Activated naive CD8-positive, alpha-beta T cell treated with anti-CD3 and anti-CD28 coated beads, Interleukin-2, amount 50 U/mL, for 24 hours (primary cell): ENCODE measurements around the gene ACTG2.
"Not testable (repeated sequence)": the region's sequence is repeated elsewhere in the genome, so short reads cannot be mapped to it uniquely, and the experiment has no call there.

Experiments
- ATAC-seq: fragments of 150-1000 bp; cut with Tn5 transposase; one replicate; pipeline ENCODE4 v1.10.0; 2021
- DNase-seq: peaks from one replicate; pipeline ENCODE4 v3.0.0; 2021
- H3K27ac Mint-ChIP-seq: one replicate; pipeline ENCODE4 v1.8.0; 2021; ENCODE audit warnings: mild to moderate bottlenecking, mixed read lengths
- H3K27me3 Mint-ChIP-seq: one replicate; pipeline ENCODE4 v1.8.0; 2021; ENCODE audit warnings: mixed read lengths
- H3K36me3 Mint-ChIP-seq: one replicate; pipeline ENCODE4 v1.8.0; 2021; ENCODE audit warnings: low read depth, mixed read lengths
- H3K4me1 Mint-ChIP-seq: one replicate; pipeline ENCODE4 v1.8.0; 2021; ENCODE audit warnings: mixed read lengths
- H3K4me3 Mint-ChIP-seq: one replicate; pipeline ENCODE4 v1.8.0; 2021; ENCODE audit warnings: mild to moderate bottlenecking, moderate library complexity, mixed read lengths
- H3K9me3 Mint-ChIP-seq: one replicate; pipeline ENCODE4 v1.8.0; 2021; ENCODE audit warnings: mixed read lengths

The ACTG2 gene

GRCh38 chr2:73928963-73929347 lies 36.1 kb downstream of the ACTG2 start:
- H3K27ac Mint-ChIP-seq, result peak overlapping the region; percentile 75
- H3K4me1 Mint-ChIP-seq, result peaks cover 75% of the 10 kb centered on the region
- no peak for DNase-seq
- H3K36me3 Mint-ChIP-seq, result peaks cover 21% of the 10 kb centered on the region
- no peaks in the 10 kb centered on the region for H3K27me3 Mint-ChIP-seq
- no peak for ATAC-seq
- H3K4me3 Mint-ChIP-seq, result peak overlapping the region; percentile 91
- H3K9me3 Mint-ChIP-seq, result no peaks in the 10 kb centered on the region

DNA sequence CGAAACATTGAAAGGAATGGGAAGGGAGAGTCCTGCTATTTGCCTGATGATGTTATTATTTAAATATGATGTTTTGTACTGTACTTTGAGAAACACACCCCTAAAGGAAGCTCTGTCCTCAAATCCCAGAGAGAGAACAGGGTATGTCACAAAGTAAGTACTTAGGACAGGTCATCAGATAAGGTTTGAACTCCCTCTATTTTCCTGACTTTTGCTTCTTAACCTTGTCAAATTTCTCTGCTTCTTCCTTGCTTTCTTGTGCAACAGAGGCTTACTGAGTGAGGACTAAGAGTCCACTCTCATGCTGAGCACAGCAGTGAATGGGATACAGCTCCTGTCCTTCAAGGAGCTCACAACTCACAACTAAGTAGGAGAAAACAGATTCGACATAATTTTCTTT lies 37.6 kb downstream of the ACTG2 start:
- no peaks in the 10 kb centered on the region for H3K27me3 Mint-ChIP-seq

GRCh38 chr2:73931531-73932500 lies 39.0 kb downstream of the ACTG2 start:
- Mint-ChIP-seq H3K36me3 (peaks cover 30% of the 10 kb centered on the region), H3K9me3 (no peaks in the 10 kb centered on the region), H3K27me3 (no peaks in the 10 kb centered on the region), H3K4me3 (peak overlapping the region; percentile 37), H3K27ac (peak overlapping the region; percentile 80), H3K4me1 (peaks cover 76% of the 10 kb centered on the region)
- DNase-seq (peak; percentile 43), ATAC-seq (peak; percentile 97)

More for the DNA sequence above, 37.6 kb downstream of the ACTG2 start:
- Mint-ChIP-seq H3K4me1 (peaks cover 75% of the 10 kb centered on the region), H3K36me3 (peaks cover 24% of the 10 kb centered on the region), H3K27ac (no peak overlapping the region), H3K4me3 (no peak overlapping the region), H3K9me3 (no peaks in the 10 kb centered on the region)
- no peak for DNase-seq
- no peak for ATAC-seq

- Mint-ChIP-seq H3K27me3 (no peaks in the 10 kb centered on the region), H3K4me1 (peaks cover 83% of the 10 kb centered on the region), H3K4me3 (peak overlapping the region; percentile 28), H3K27ac (peak overlapping the region; percentile 10), H3K9me3 (no peaks in the 10 kb centered on the region), H3K36me3 (peaks cover 37% of the 10 kb centered on the region)
- DNase-seq (no peak), ATAC-seq (no peak)
Observed at GRCh38 chr2:73933194-73933593, 40.4 kb downstream of the ACTG2 start.

DNA sequence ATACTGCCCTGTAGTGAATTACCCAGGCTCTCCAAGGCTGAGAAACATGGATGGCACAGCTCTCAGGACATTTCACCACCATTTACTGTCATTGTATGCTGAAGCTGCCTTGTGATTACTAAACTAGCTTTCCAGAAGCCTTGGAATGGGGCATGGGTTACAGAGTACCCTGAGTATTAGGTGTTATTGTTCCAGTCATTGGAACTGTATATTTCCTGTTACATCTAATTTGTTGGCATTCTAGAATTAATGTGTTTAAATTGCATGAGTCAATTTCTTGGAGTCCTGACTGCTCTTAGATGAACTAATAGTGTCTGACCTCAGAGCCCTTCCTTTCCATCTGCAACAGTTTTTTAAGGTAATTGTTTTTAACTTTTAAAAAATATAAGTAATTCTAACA lies 42.8 kb downstream of the ACTG2 start:
- no peak overlapping the region for H3K27ac Mint-ChIP-seq
- peaks cover 84% of the 10 kb centered on the region for H3K4me1 Mint-ChIP-seq
- no peak for DNase-seq
- no peak for ATAC-seq
- no peaks in the 10 kb centered on the region for H3K27me3 Mint-ChIP-seq
- peaks cover 46% of the 10 kb centered on the region for H3K36me3 Mint-ChIP-seq
- H3K9me3 Mint-ChIP-seq, result no peaks in the 10 kb centered on the region
- H3K4me3 Mint-ChIP-seq, result no peak overlapping the region

GRCh38 chr2:73937103-73937885 lies 44.5 kb downstream of the ACTG2 start:
- ATAC-seq, result no peak
- H3K4me3 Mint-ChIP-seq, result no peak overlapping the region
- no peak for DNase-seq
- H3K4me1 Mint-ChIP-seq, result peaks cover 79% of the 10 kb centered on the region
- no peak overlapping the region for H3K27ac Mint-ChIP-seq
- H3K36me3 Mint-ChIP-seq, result peaks cover 54% of the 10 kb centered on the region
- no peaks in the 10 kb centered on the region for H3K9me3 Mint-ChIP-seq
- no peaks in the 10 kb centered on the region for H3K27me3 Mint-ChIP-seq

DNA sequence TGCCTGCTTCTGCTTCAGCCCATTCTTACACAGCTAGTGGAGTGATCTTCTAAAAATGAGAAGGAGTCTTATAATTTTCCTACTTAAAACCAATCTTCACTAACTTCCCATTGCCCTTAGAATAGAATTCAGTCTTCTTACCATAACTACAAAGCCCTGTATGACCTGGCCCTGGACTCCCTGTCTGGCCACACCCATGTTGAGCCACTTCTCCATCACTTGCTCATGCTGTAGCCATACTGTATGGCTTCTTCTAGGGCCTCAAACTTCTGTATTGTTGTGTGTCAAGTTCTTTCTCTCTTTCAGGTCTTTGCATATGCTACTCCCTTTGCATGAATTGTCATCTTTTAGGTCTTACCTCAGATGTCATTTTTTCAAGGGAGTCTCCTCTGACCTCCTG lies 45.1 kb downstream of the ACTG2 start:
- ATAC-seq (no peak), DNase-seq (no peak)
- peaks cover 79% of the 10 kb centered on the region for H3K4me1 Mint-ChIP-seq
- H3K9me3 Mint-ChIP-seq, result no peaks in the 10 kb centered on the region
- H3K4me3 Mint-ChIP-seq, result no peak overlapping the region
- H3K27ac Mint-ChIP-seq, result no peak overlapping the region
- peaks cover 56% of the 10 kb centered on the region for H3K36me3 Mint-ChIP-seq
- H3K27me3 Mint-ChIP-seq, result no peaks in the 10 kb centered on the region

GRCh38 chr2:73938718-73939352 lies 46.0 kb downstream of the ACTG2 start:
- peak; percentile 87 for ATAC-seq

GRCh38 chr2:73939419-73939818 lies 46.6 kb downstream of the ACTG2 start:
- Mint-ChIP-seq H3K27me3 (no peaks in the 10 kb centered on the region), H3K27ac (peak overlapping the region; percentile 53), H3K4me1 (peaks cover 78% of the 10 kb centered on the region), H3K36me3 (peaks cover 53% of the 10 kb centered on the region), H3K4me3 (no peak overlapping the region), H3K9me3 (no peaks in the 10 kb centered on the region)
- ATAC-seq (peak; percentile 64), DNase-seq (no peak)

More at GRCh38 chr2:73938718-73939352, 46.0 kb downstream of the ACTG2 start:
- Mint-ChIP-seq H3K4me3 (no peak overlapping the region), H3K27ac (peak overlapping the region; percentile 53), H3K36me3 (peaks cover 54% of the 10 kb centered on the region), H3K9me3 (no peaks in the 10 kb centered on the region), H3K27me3 (no peaks in the 10 kb centered on the region), H3K4me1 (peaks cover 77% of the 10 kb centered on the region)
- DNase-seq, result no peak

- H3K36me3 Mint-ChIP-seq, result peaks cover 60% of the 10 kb centered on the region
- not testable (repeated sequence) for ATAC-seq, H3K4me3 Mint-ChIP-seq, H3K27ac Mint-ChIP-seq, DNase-seq, H3K9me3 Mint-ChIP-seq, H3K27me3 Mint-ChIP-seq
- peaks cover 84% of the 10 kb centered on the region for H3K4me1 Mint-ChIP-seq
Observed at GRCh38 chr2:73940066-73940465, 47.3 kb downstream of the ACTG2 start.

DNA sequence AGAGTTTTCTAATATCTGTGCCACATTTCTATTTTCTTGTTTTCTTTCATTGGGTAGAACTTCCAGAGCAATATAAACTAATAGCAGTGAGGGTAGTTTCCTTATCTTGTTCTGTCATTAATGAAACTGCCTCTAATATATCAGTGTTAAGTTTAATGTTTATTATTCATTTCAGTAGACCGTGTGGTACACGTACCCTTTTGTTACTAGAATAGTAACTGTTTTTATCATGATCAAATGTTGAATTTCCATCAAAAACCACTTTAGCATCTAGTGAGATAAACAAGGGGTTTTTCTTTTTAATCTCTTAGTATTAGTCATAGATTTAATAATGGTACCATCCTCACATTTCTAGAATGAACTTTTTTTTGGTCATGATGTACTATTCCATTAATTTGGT lies 49.9 kb downstream of the ACTG2 start:
- H3K4me1 Mint-ChIP-seq, result peaks cover 84% of the 10 kb centered on the region
- no peak for DNase-seq
- H3K4me3 Mint-ChIP-seq, result no peak overlapping the region
- H3K36me3 Mint-ChIP-seq, result peaks cover 58% of the 10 kb centered on the region
- H3K27me3 Mint-ChIP-seq, result no peaks in the 10 kb centered on the region
- peak overlapping the region; percentile 53 for H3K27ac Mint-ChIP-seq
- no peaks in the 10 kb centered on the region for H3K9me3 Mint-ChIP-seq
- no peak for ATAC-seq

DNA sequence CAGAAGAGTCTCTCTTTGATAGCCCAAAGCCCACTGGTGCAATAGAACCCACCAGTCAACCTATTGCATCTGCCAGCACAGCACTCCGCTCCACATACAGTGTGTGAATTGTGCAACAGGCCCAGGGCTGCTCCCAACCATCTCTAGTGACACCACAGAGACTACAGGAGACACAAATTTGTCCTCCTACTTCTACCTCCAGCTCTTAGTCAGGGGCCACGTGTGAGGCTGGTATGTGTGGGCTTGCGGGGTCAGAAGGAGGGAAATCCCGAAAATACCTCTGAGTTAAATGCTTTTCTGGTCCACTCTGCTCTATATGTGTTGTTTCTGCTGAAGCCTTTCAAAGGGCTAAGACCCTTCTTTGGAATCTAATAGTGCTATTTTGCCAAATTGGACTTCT lies 51.9 kb downstream of the ACTG2 start:
- DNase-seq (peak; percentile 42), ATAC-seq (peak; percentile 98)
- Mint-ChIP-seq H3K9me3 (no peaks in the 10 kb centered on the region), H3K4me3 (peak overlapping the region; percentile 0), H3K4me1 (peaks cover 81% of the 10 kb centered on the region), H3K27me3 (no peaks in the 10 kb centered on the region), H3K27ac (peak overlapping the region; percentile 44), H3K36me3 (peaks cover 55% of the 10 kb centered on the region)

GRCh38 chr2:73946215-73946614 lies 53.4 kb downstream of the ACTG2 start:
- no peak overlapping the region for H3K4me3 Mint-ChIP-seq
- H3K4me1 Mint-ChIP-seq, result peaks cover 79% of the 10 kb centered on the region
- no peaks in the 10 kb centered on the region for H3K9me3 Mint-ChIP-seq
- ATAC-seq, result no peak
- peaks cover 58% of the 10 kb centered on the region for H3K36me3 Mint-ChIP-seq
- peak overlapping the region; percentile 5 for H3K27ac Mint-ChIP-seq
- no peak for DNase-seq
- no peaks in the 10 kb centered on the region for H3K27me3 Mint-ChIP-seq

- Mint-ChIP-seq H3K27ac (peak overlapping the region; percentile 5), H3K27me3 (no peaks in the 10 kb centered on the region)
Observed at GRCh38 chr2:73946666-73947065, 53.9 kb downstream of the ACTG2 start.

More at GRCh38 chr2:73946666-73947065, 53.9 kb downstream of the ACTG2 start:
- Mint-ChIP-seq H3K4me3 (no peak overlapping the region), H3K9me3 (no peaks in the 10 kb centered on the region), H3K36me3 (peaks cover 59% of the 10 kb centered on the region), H3K4me1 (peaks cover 80% of the 10 kb centered on the region)
- ATAC-seq, result no peak
- no peak for DNase-seq
